B cell (primary cell): ENCODE results near the gene GLOD5. TPM values are rescaled to one million over a fixed set of nuclear protein-coding genes. Genes with fewer than 3 reads are reported as not detected.

Experiments used
- ATAC-seq: fragments of 200-7000 bp; cut with Tn5 transposase; one replicate; pipeline ENCODE4 v1.10.0; 2021; ENCODE audit warnings: low read depth, mild to moderate bottlenecking, moderate number of reproducible peaks, moderate library complexity
- CTCF ChIA-PET: fragments of 350-600 bp; sonication (Branson Sonifier 250); formaldehyde crosslinking; loops from one replicate; lab custom pipeline; 2021; ENCODE audit warnings: antibody characterized with exemption, inconsistent platforms; lab: Charles Lee
- POLR2A ChIA-PET: fragments of 350-600 bp; sonication (Branson Sonifier 250); formaldehyde crosslinking; loops from one replicate; lab custom pipeline; 2021; ENCODE audit warnings: antibody characterized with exemption; lab: Charles Lee
- DNase-seq: peaks from one replicate; pipeline ENCODE4 v3.0.0; 2013
- H2AFZ ChIP-seq: 2 replicates; pipeline ENCODE4 v1.6.1; 2012; ENCODE audit warnings: mild to moderate bottlenecking, low read depth, low read length; ENCODE audit not compliant: insufficient read depth, poor library complexity, severe bottlenecking
- H3K27ac ChIP-seq, 2 donors: 1 replicate in 1 of 2; 2 replicates in 1 of 2; pipeline ENCODE4 v1.5.1; 2012 to 2013; ENCODE audit warnings: low read length in 2 of 2, mild to moderate bottlenecking in 2 of 2, moderate library complexity in 1 of 2
- H3K27me3 ChIP-seq, 4 experiments: fragments of 200-600 bp in 1 of 4; sonication (generic) in 1 of 4; replicated peaks in 1 of 4; 1 replicate in 2 of 4; 2 replicates in 2 of 4; pipeline versions ENCODE4 v1.6.1 to v1.7.0; 2013 to 2016; ENCODE audit warnings: low read length in 3 of 4, mild to moderate bottlenecking in 2 of 4, mixed read lengths in 1 of 4, moderate library complexity in 1 of 4; ENCODE audit not compliant: insufficient read depth in 4 of 4, control insufficient read depth in 3 of 4; ENCODE audit errors: control extremely low read depth in 1 of 4
- H3K36me3 ChIP-seq, 2 experiments: replicated peaks in 1 of 2; 1 replicate in 1 of 2; 2 replicates in 1 of 2; pipeline versions ENCODE4 v1.6.1 to v1.7.1; 2013; ENCODE audit warnings: low read length in 1 of 2; ENCODE audit not compliant: insufficient read depth in 2 of 2, control insufficient read depth in 1 of 2; ENCODE audit errors: control extremely low read depth in 1 of 2, extremely low read depth in 1 of 2
- H3K4me1 ChIP-seq, 2 donors: fragments of 200-600 bp in 1 of 2; sonication (generic) in 1 of 2; 1 replicate in 1 of 2; 2 replicates in 1 of 2; pipeline versions ENCODE4 v1.5.1 to v1.6.1; 2013 to 2017; ENCODE audit warnings: low read length in 2 of 2; ENCODE audit not compliant: control insufficient read depth in 2 of 2, insufficient read depth in 2 of 2
- H3K4me2 ChIP-seq: replicated peaks from 2 replicates; pipeline ENCODE3; 2012; ENCODE audit warnings: mild to moderate bottlenecking, low read depth, low read length; ENCODE audit not compliant: poor library complexity, severe bottlenecking
- H3K4me3 ChIP-seq, 5 experiments: fragments of 200-600 bp in 1 of 5; sonication (generic) in 1 of 5; 1 replicate in 3 of 5; 2 replicates in 2 of 5; pipeline versions ENCODE4 v1.5.1 to v1.7.0; 2011 to 2016; ENCODE audit warnings: low read length in 4 of 5, mild to moderate bottlenecking in 4 of 5, low read depth in 2 of 5, control low read depth in 1 of 5, moderate library complexity in 1 of 5; ENCODE audit not compliant: insufficient read depth in 1 of 5; ENCODE audit errors: control extremely low read depth in 1 of 5, extremely low read depth in 1 of 5
- H3K79me2 ChIP-seq: fragments of 200-600 bp; sonication (generic); one replicate; pipeline ENCODE4 v1.6.0; 2016; ENCODE audit warnings: low read length; ENCODE audit not compliant: control insufficient read depth, insufficient read depth
- H3K9ac ChIP-seq: fragments of 200-600 bp; sonication (generic); 2 replicates; pipeline ENCODE4 v1.6.1; 2017; ENCODE audit warnings: mild to moderate bottlenecking, low read length, moderate library complexity
- H3K9me3 ChIP-seq, 3 donors: one replicate each; pipeline versions ENCODE4 v1.6.1 to v1.7.1; 2013; ENCODE audit warnings: low read length in 2 of 3; ENCODE audit not compliant: control insufficient read depth in 2 of 3, insufficient read depth in 1 of 3; ENCODE audit errors: control extremely low read depth in 1 of 3
- H4K20me1 ChIP-seq: 2 replicates; pipeline ENCODE4 v1.6.0; 2012; ENCODE audit warnings: mild to moderate bottlenecking, low read length; ENCODE audit not compliant: insufficient read depth, control insufficient read depth, poor library complexity, severe bottlenecking
- H3K27ac Mint-ChIP-seq: one replicate; pipeline ENCODE4 v1.8.0; 2021; ENCODE audit warnings: mixed read lengths
- H3K27me3 Mint-ChIP-seq: one replicate; pipeline ENCODE4 v1.8.0; 2021; ENCODE audit warnings: mixed read lengths
- H3K4me1 Mint-ChIP-seq: one replicate; pipeline ENCODE4 v1.8.0; 2021; ENCODE audit warnings: mixed read lengths
- H3K4me3 Mint-ChIP-seq: one replicate; pipeline ENCODE4 v1.8.0; 2021; ENCODE audit warnings: mixed read lengths
- H3K9me3 Mint-ChIP-seq: one replicate; pipeline ENCODE4 v1.8.0; 2022; ENCODE audit warnings: mixed read lengths; ENCODE audit not compliant: insufficient read depth
- EZH2 ChIP-seq: IDR thresholded peaks from 2 replicates; pipeline ENCODE4 v1.6.1; 2012; ENCODE audit warnings: borderline replicate concordance, low read depth, mild to moderate bottlenecking, moderate library complexity, low read length; ENCODE audit not compliant: insufficient read depth, poor library complexity, severe bottlenecking
- WGBS: methylation state at CpG from one replicate; pipeline ENCODE4 v1.1.5; 2013; ENCODE audit warnings: missing lambda C conversion rate; ENCODE audit not compliant: insufficient coverage; 5-methylcytosine and 5-hydroxymethylcytosine counted together
- intact Hi-C: fragments of 100-400 bp; cut with micrococcal nuclease; formaldehyde crosslinking; loops from one replicate; pipeline ENCODE4 v1.10.0; 2022
- polyA plus RNA-seq: library from polyadenylated mRNA; depleted of rRNA; stranded (reverse); fragments of >200 nt; gene quantifications from 2 replicates; pipeline ENCODE4 v1.2.3, GENCODE V29; 2012
- total RNA-seq, 2 donors: library from RNA; stranded (reverse); fragments of 120-200 nt in 1 of 2; gene quantifications; 1 replicate in 1 of 2; 2 replicates in 1 of 2; pipeline versions ENCODE4 v1.2.3 to v1.2.4, GENCODE V29; 2013 to 2022
- TF ChIP-seq, protein P1 (sequence below): fragments of 200-600 bp; IDR thresholded peaks from one replicate; pipeline ENCODE4 v1.8.0; 2022; ENCODE audit warnings: antibody characterized with exemption, mild to moderate bottlenecking

Gene GLOD5
- total and polyA plus RNA-seq, 2 donors (not counting 1 experiment from before 2014, with no cell fraction given): not detected

DNA sequence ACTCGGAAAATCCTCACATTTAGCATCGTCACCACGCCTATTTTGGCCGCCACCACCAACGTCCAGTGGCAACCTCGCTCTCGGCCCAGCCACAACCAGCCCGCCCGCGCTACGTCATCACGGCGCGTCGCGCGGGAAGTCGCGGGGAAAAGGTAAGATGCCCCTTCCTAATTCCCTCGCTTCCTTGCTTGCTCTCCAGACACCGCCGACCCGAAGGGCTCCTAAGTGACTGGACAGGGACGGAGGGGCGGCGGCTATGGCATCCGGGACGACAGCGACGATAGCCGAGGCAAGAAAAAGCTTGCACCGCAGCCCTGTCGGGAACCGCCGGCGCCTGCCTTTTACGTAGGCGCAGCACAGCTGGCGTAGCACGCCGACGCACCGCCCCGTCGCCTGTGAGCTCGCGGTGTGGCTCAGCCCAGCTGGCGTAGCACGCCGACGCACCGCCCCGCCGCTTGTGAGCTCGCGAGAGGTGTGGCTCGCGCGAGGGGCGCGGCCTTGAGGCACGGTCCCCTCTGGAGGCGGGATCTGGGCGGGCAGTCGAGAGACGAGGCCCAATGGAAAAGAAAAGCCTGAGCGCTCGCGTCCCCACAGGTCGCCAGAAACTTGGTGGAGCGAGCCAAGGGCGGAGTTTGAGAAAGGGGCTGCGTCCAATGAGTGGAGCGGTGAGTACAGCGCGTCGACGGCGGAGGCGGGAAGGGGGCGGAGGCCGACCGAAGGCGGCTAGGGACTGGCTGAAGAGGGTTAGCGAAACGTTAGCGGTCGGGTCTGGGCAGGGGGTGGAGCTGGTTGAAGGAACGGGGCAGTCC, 39.9 kb downstream of the GLOD5 start, which contains the start of gene HDAC6:
Gene HDAC6 (plus strand): TSS at position 788 of the 809 bp plus-strand sequence. CDS start 626 bp downstream, outside the sequence.
- Mint-ChIP-seq H3K4me1 (peaks cover 14% of the 10 kb centered on the region), H3K27ac (peak within 1 kb of the TSS; percentile 98), H3K27me3 (no peaks in the 10 kb centered on the region), H3K4me3 (peak within 1 kb of the TSS; percentile 96), H3K9me3 (no peaks in the 10 kb centered on the region)
- TF ChIP-seq, protein P1, sequence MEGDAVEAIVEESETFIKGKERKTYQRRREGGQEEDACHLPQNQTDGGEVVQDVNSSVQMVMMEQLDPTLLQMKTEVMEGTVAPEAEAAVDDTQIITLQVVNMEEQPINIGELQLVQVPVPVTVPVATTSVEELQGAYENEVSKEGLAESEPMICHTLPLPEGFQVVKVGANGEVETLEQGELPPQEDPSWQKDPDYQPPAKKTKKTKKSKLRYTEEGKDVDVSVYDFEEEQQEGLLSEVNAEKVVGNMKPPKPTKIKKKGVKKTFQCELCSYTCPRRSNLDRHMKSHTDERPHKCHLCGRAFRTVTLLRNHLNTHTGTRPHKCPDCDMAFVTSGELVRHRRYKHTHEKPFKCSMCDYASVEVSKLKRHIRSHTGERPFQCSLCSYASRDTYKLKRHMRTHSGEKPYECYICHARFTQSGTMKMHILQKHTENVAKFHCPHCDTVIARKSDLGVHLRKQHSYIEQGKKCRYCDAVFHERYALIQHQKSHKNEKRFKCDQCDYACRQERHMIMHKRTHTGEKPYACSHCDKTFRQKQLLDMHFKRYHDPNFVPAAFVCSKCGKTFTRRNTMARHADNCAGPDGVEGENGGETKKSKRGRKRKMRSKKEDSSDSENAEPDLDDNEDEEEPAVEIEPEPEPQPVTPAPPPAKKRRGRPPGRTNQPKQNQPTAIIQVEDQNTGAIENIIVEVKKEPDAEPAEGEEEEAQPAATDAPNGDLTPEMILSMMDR: no peak
- TF ChIP-seq EZH2: no peak
- WGBS: under 1% methylated on average over 75 of the region's 89 CpGs
- CTCF ChIA-PET: interaction anchor here (1.0 to 1.5 kb wide), 5 partner anchors 118 to 354 kb away, joined by 3 to 7 read pairs (median 3); partner anchors contain the start of gene WAS
- Histone ChIP-seq H2AFZ (peak within 1 kb of the TSS; percentile 83), H4K20me1 (no peaks in the 10 kb centered on the region), H3K4me2 (peak within 1 kb of the TSS; percentile 77), H3K4me1 (peaks cover 4 to 16% of the 10 kb centered on the region in 2 donors), H3K27me3 (no peaks in the 10 kb centered on the region), H3K9me3 (no peaks in the 10 kb centered on the region), H3K27ac (peak within 1 kb of the TSS; percentile 95 to 96), H3K79me2 (no peaks in the 10 kb centered on the region), H3K4me3 (peak within 1 kb of the TSS; percentile 65 to 82 (median 76)), H3K9ac (peak within 1 kb of the TSS; percentile 78), H3K36me3 (peaks cover 0 to 5% of the 10 kb centered on the region in 2 experiments)
- POLR2A ChIA-PET: interaction anchor here (0.6 to 1.5 kb wide), 9 partner anchors 65 to 1646 kb away, joined by 3 to 9 read pairs (median 4); partner anchors contain the start of genes PQBP1, TBC1D25 and TIMM17B
- DNase-seq: peak; percentile 97
- ATAC-seq: peak; percentile 80
- intact Hi-C loops: loop anchor here (1.0 to 5.0 kb wide), 9 partner anchors 64 to 324 kb away; partner anchors contain the start of genes FTSJ1, PIM2, SUV39H1 and TFE3
